Stimulated activated naive B cell treated with anti-CD40 and anti-IgM and Interleukin-4, amounts not matched to agents 10 μg/mL and 1 μg/mL and 100 μg/mL, for 72 hours (primary cell): ENCODE data around the gene GPHA2.

Source experiments
- ATAC-seq, 2 donors: fragments of 150-1000 bp; cut with Tn5 transposase; replicated peaks; 2 replicates each; pipeline ENCODE4 v1.10.0; 2021; ENCODE audit warnings: moderate library complexity in 1 of 2
- DNase-seq: peaks from one replicate; pipeline ENCODE4 v3.0.0; 2021
- H3K27ac Mint-ChIP-seq: one replicate; pipeline ENCODE4 v1.8.0; 2022; ENCODE audit warnings: mild to moderate bottlenecking, mixed read lengths
- H3K27me3 Mint-ChIP-seq, 2 donors: one replicate each; pipeline ENCODE4 v1.8.0; 2022; ENCODE audit warnings: mixed read lengths in 2 of 2
- H3K36me3 Mint-ChIP-seq, 2 donors: one replicate each; pipeline ENCODE4 v1.8.0; 2022; ENCODE audit warnings: mixed read lengths in 2 of 2, mild to moderate bottlenecking in 1 of 2
- H3K4me1 Mint-ChIP-seq, 2 donors: one replicate each; pipeline ENCODE4 v1.8.0; 2022; ENCODE audit warnings: mixed read lengths in 2 of 2, mild to moderate bottlenecking in 1 of 2
- H3K4me3 Mint-ChIP-seq, 2 donors: one replicate each; pipeline ENCODE4 v1.8.0; 2022; ENCODE audit warnings: mild to moderate bottlenecking in 2 of 2, mixed read lengths in 2 of 2, moderate library complexity in 1 of 2
- H3K9me3 Mint-ChIP-seq, 2 donors: one replicate each; pipeline ENCODE4 v1.8.0; 2022; ENCODE audit warnings: mixed read lengths in 2 of 2, mild to moderate bottlenecking in 1 of 2

GPHA2 gene

GRCh38 chr11:64936539-64936938 lies 846 bp upstream of the GPHA2 start:
- no peak overlapping the region for H3K4me3 Mint-ChIP-seq
- no peak overlapping the region for H3K27ac Mint-ChIP-seq
- DNase-seq: no peak
- H3K4me1 Mint-ChIP-seq: no peaks in the 10 kb centered on the region
- H3K9me3 Mint-ChIP-seq: no peaks in the 10 kb centered on the region
- H3K36me3 Mint-ChIP-seq: peaks cover 11 to 20% of the 10 kb centered on the region in 2 donors
- H3K27me3 Mint-ChIP-seq: peaks cover 2 to 5% of the 10 kb centered on the region in 2 donors
- ATAC-seq: no peak

- H3K27me3 Mint-ChIP-seq: peaks cover 0 to 5% of the 10 kb centered on the region in 2 donors
- peak overlapping the region; percentile 44 for H3K27ac Mint-ChIP-seq
- no peaks in the 10 kb centered on the region for H3K4me1 Mint-ChIP-seq
- peaks cover 19 to 30% of the 10 kb centered on the region in 2 donors for H3K36me3 Mint-ChIP-seq
- ATAC-seq: no peak
- no peak overlapping the region for H3K4me3 Mint-ChIP-seq
- no peaks in the 10 kb centered on the region for H3K9me3 Mint-ChIP-seq
- DNase-seq: no peak
Observed at GRCh38 chr11:64934682-64935358, 873 bp downstream of the GPHA2 start.

- Mint-ChIP-seq H3K27me3 (peaks cover 0 to 5% of the 10 kb centered on the region in 2 donors), H3K4me3 (no peak overlapping the region), H3K36me3 (peaks cover 24 to 37% of the 10 kb centered on the region in 2 donors), H3K27ac (peak overlapping the region; percentile 44), H3K9me3 (no peaks in the 10 kb centered on the region), H3K4me1 (no peaks in the 10 kb centered on the region)
- no peak for ATAC-seq
- DNase-seq: no peak
Observed at GRCh38 chr11:64933935-64934681, 1.6 kb downstream of the GPHA2 start.

- no peak overlapping the region for H3K27ac Mint-ChIP-seq
- no peaks in the 10 kb centered on the region for H3K4me1 Mint-ChIP-seq
- H3K9me3 Mint-ChIP-seq: no peaks in the 10 kb centered on the region
- H3K36me3 Mint-ChIP-seq: peaks cover 24 to 37% of the 10 kb centered on the region in 2 donors
- DNase-seq (no peak), ATAC-seq (no peak)
- peaks cover 0 to 1% of the 10 kb centered on the region in 2 donors for H3K27me3 Mint-ChIP-seq
- H3K4me3 Mint-ChIP-seq: no peak overlapping the region
Observed at GRCh38 chr11:64933213-64933934, 2.3 kb downstream of the GPHA2 start.

GRCh38 chr11:64932324-64932723 lies 3.4 kb downstream of the GPHA2 start:
- ATAC-seq (no peak), DNase-seq (no peak)
- Mint-ChIP-seq H3K27ac (no peak overlapping the region), H3K27me3 (no peaks in the 10 kb centered on the region), H3K9me3 (no peaks in the 10 kb centered on the region), H3K4me3 (no peak overlapping the region), H3K4me1 (no peaks in the 10 kb centered on the region), H3K36me3 (peaks cover 30 to 45% of the 10 kb centered on the region in 2 donors)

GRCh38 chr11:64931290-64931689 lies 4.4 kb downstream of the GPHA2 start:
- Mint-ChIP-seq H3K4me3 (no peak overlapping the region), H3K27ac (no peak overlapping the region), H3K36me3 (peaks cover 31 to 51% of the 10 kb centered on the region in 2 donors), H3K4me1 (peaks cover 1 to 3% of the 10 kb centered on the region in 2 donors), H3K9me3 (no peaks in the 10 kb centered on the region), H3K27me3 (no peaks in the 10 kb centered on the region)
- no peak for DNase-seq
- ATAC-seq: no peak

GRCh38 chr11:64930340-64930739 lies 5.4 kb downstream of the GPHA2 start:
- Mint-ChIP-seq H3K9me3 (no peaks in the 10 kb centered on the region), H3K27ac (no peak overlapping the region), H3K27me3 (no peaks in the 10 kb centered on the region), H3K4me1 (peaks cover 7 to 13% of the 10 kb centered on the region in 2 donors), H3K4me3 (no peak overlapping the region), H3K36me3 (peaks cover 32 to 50% of the 10 kb centered on the region in 2 donors)
- ATAC-seq: no peak
- no peak for DNase-seq

GRCh38 chr11:64929625-64930024 lies 6.1 kb downstream of the GPHA2 start:
- ATAC-seq (no peak), DNase-seq (no peak)
- H3K27me3 Mint-ChIP-seq: no peaks in the 10 kb centered on the region
- H3K9me3 Mint-ChIP-seq: no peaks in the 10 kb centered on the region
- no peak overlapping the region for H3K4me3 Mint-ChIP-seq
- no peak overlapping the region for H3K27ac Mint-ChIP-seq
- H3K4me1 Mint-ChIP-seq: peaks cover 11 to 19% of the 10 kb centered on the region in 2 donors
- H3K36me3 Mint-ChIP-seq: peaks cover 32 to 44% of the 10 kb centered on the region in 2 donors

GRCh38 chr11:64928957-64929356 lies 6.7 kb downstream of the GPHA2 start:
- H3K36me3 Mint-ChIP-seq: peaks cover 32 to 41% of the 10 kb centered on the region in 2 donors
- no peaks in the 10 kb centered on the region for H3K27me3 Mint-ChIP-seq
- DNase-seq (no peak), ATAC-seq (no peak)
- peaks cover 14 to 25% of the 10 kb centered on the region in 2 donors for H3K4me1 Mint-ChIP-seq
- no peaks in the 10 kb centered on the region for H3K9me3 Mint-ChIP-seq
- H3K4me3 Mint-ChIP-seq: no peak overlapping the region
- no peak overlapping the region for H3K27ac Mint-ChIP-seq

GRCh38 chr11:64926689-64927088 lies 9.0 kb downstream of the GPHA2 start:
- Mint-ChIP-seq H3K27me3 (no peaks in the 10 kb centered on the region), H3K36me3 (peaks cover 22 to 31% of the 10 kb centered on the region in 2 donors), H3K9me3 (no peaks in the 10 kb centered on the region), H3K4me1 (peaks cover 16 to 34% of the 10 kb centered on the region in 2 donors), H3K27ac (peak overlapping the region; percentile 85), H3K4me3 (no peak overlapping the region)
- ATAC-seq (no peak), DNase-seq (no peak)

GRCh38 chr11:64925536-64926436 lies 9.9 kb downstream of the GPHA2 start:
- peak overlapping the region; percentile 90 for H3K27ac Mint-ChIP-seq
- H3K4me1 Mint-ChIP-seq: peaks cover 16 to 34% of the 10 kb centered on the region in 2 donors
- H3K9me3 Mint-ChIP-seq: no peaks in the 10 kb centered on the region
- H3K4me3 Mint-ChIP-seq: peak overlapping the region; percentile 93 to 100
- no peaks in the 10 kb centered on the region for H3K27me3 Mint-ChIP-seq
- peaks cover 16 to 31% of the 10 kb centered on the region in 2 donors for H3K36me3 Mint-ChIP-seq
- ATAC-seq (no peak), DNase-seq (no peak)

GRCh38 chr11:64924910-64925284 lies 10.8 kb downstream of the GPHA2 start:
- ATAC-seq: peak; percentile 2 to 23
- no peaks in the 10 kb centered on the region for H3K9me3 Mint-ChIP-seq
- H3K4me1 Mint-ChIP-seq: peaks cover 20 to 34% of the 10 kb centered on the region in 2 donors
- peak overlapping the region; percentile 90 for H3K27ac Mint-ChIP-seq
- peaks cover 14 to 22% of the 10 kb centered on the region in 2 donors for H3K36me3 Mint-ChIP-seq
- H3K27me3 Mint-ChIP-seq: no peaks in the 10 kb centered on the region
- H3K4me3 Mint-ChIP-seq: peak overlapping the region; percentile 93 to 100
- DNase-seq: no peak

GRCh38 chr11:64923944-64924909 lies 11.5 kb downstream of the GPHA2 start, which contains the start of gene PPP2R5B:
PPP2R5B (plus strand) TSS chr11:64924689; CDS start chr11:64925735, 1,046 bp downstream.
- H3K4me3 Mint-ChIP-seq: peak within 1 kb of the TSS; percentile 93 to 100
- peak; percentile 86 for DNase-seq
- H3K4me1 Mint-ChIP-seq: peaks cover 20 to 34% of the 10 kb centered on the region in 2 donors
- H3K27me3 Mint-ChIP-seq: no peaks in the 10 kb centered on the region
- no peaks in the 10 kb centered on the region for H3K9me3 Mint-ChIP-seq
- peak; percentile 94 to 96 for ATAC-seq
- H3K27ac Mint-ChIP-seq: peak within 1 kb of the TSS; percentile 100
- H3K36me3 Mint-ChIP-seq: peaks cover 9 to 15% of the 10 kb centered on the region in 2 donors
